Stimulated activated CD4-positive, alpha-beta T cell treated with anti-CD3 and anti-CD28 coated beads, Interleukin-15, amount 100 ng/mL, for 48 hours (primary cell): ENCODE data around the gene POLD3.

Experiments used
- DNase-seq, 2 donors: peaks; one replicate each; pipeline ENCODE4 v3.0.0-alpha.2; 2020; ENCODE audit warnings: low read depth in 2 of 2

POLD3 gene

GRCh38 chr11:74592441-74593362, at the start of gene POLD3:
POLD3 (plus strand) TSS chr11:74592582; CDS start chr11:74592659, 77 bp downstream.
- peak; percentile 88 to 92 for DNase-seq

GRCh38 chr11:74543991-74544390, 48.4 kb upstream of the POLD3 start:
- DNase-seq = no peak

GRCh38 chr11:74546752-74547151, 45.6 kb upstream of the POLD3 start:
- no peak for DNase-seq

- no peak for DNase-seq
Measured at GRCh38 chr11:74550991-74551753, 41.2 kb upstream of the POLD3 start.

GRCh38 chr11:74551754-74552145, 40.6 kb upstream of the POLD3 start:
- DNase-seq = no peak

- no peak for DNase-seq
Measured at GRCh38 chr11:74557526-74557925, 34.9 kb upstream of the POLD3 start.

- DNase-seq = no peak
Measured at GRCh38 chr11:74559110-74559933, 33.1 kb upstream of the POLD3 start.

GRCh38 chr11:74559934-74560309, 32.5 kb upstream of the POLD3 start:
- no peak for DNase-seq

- DNase-seq = no peak
Measured at GRCh38 chr11:74566146-74566960, 26.0 kb upstream of the POLD3 start.

GRCh38 chr11:74568028-74568427, 24.4 kb upstream of the POLD3 start:
- no peak for DNase-seq

GRCh38 chr11:74570266-74571061, 21.9 kb upstream of the POLD3 start:
- peak in 1 of 2 donors; percentile 11 for DNase-seq

- DNase-seq = no peak
Measured at GRCh38 chr11:74571062-74571399, 21.4 kb upstream of the POLD3 start.

GRCh38 chr11:74572349-74572748, 20.0 kb upstream of the POLD3 start:
- DNase-seq = no peak

GRCh38 chr11:74574563-74574962, 17.8 kb upstream of the POLD3 start:
- no peak for DNase-seq

GRCh38 chr11:74575999-74576398, 16.4 kb upstream of the POLD3 start:
- DNase-seq = no peak

- no peak for DNase-seq
Measured at GRCh38 chr11:74577181-74577580, 15.2 kb upstream of the POLD3 start.

- DNase-seq = no peak
Measured at GRCh38 chr11:74577624-74578396, 14.6 kb upstream of the POLD3 start.

GRCh38 chr11:74579577-74580270, 12.7 kb upstream of the POLD3 start:
- DNase-seq = no peak

- no peak for DNase-seq
Measured at GRCh38 chr11:74581954-74582547, 10.3 kb upstream of the POLD3 start.
